Endothelial cell of umbilical vein (primary cell): ENCODE measurements around the gene GMPPA. TPM values are rescaled to one million over a fixed set of nuclear protein-coding genes. Genes with fewer than 3 reads are reported as not detected.

ENCODE experiments used
- BruUV-seq: library from RNA; stranded (reverse); fragments of 400-500 nt; replicated peaks from 2 replicates; lab custom pipeline; 2021; lab: Mats Ljungman, UMichigan
- CTCF ChIA-PET: fragments of 300-600, 350-600 bp; sonication (Branson Sonifier 250); formaldehyde crosslinking; loops from one replicate; lab custom pipeline; 2021; ENCODE audit warnings: antibody characterized with exemption, inconsistent platforms; lab: Charles Lee
- POLR2A ChIA-PET: fragments of 300-600, 350-600 bp; sonication (Branson Sonifier 250); formaldehyde crosslinking; loops from one replicate; lab custom pipeline; 2021; ENCODE audit warnings: antibody characterized with exemption, inconsistent platforms; lab: Charles Lee
- DNase-seq: peaks from one replicate; pipeline ENCODE4 v3.0.0-alpha.2; 2011; ENCODE audit warnings: low read depth, low spot score
- FAIRE-seq: peaks from 2 replicates; lab custom pipeline; 2011; peaks lifted over from hg19 to GRCh38; lab: Jason Lieb, UNC
- H2AFZ ChIP-seq: 2 replicates; pipeline ENCODE4 v1.6.0; 2012; ENCODE audit warnings: low read depth, low read length, control low read depth, inconsistent platforms
- H3K27ac ChIP-seq: 2 replicates; pipeline ENCODE4 v1.5.1; 2011; ENCODE audit warnings: low read depth, mild to moderate bottlenecking, control low read depth, low read length, moderate library complexity; ENCODE audit not compliant: insufficient read depth
- H3K27me3 ChIP-seq, 2 experiments: 2 replicates each; pipeline versions ENCODE4 v1.6.0 to v1.6.1; 2011; ENCODE audit warnings: low read length in 2 of 2, mixed read lengths in 1 of 2; ENCODE audit not compliant: control insufficient read depth in 2 of 2, insufficient read depth in 2 of 2
- H3K36me3 ChIP-seq, 2 experiments: 2 replicates in 1 of 2; 3 replicates in 1 of 2; pipeline ENCODE4 v1.5.1; 2011; ENCODE audit warnings: low read length in 2 of 2, mild to moderate bottlenecking in 1 of 2, moderate library complexity in 1 of 2; ENCODE audit not compliant: control insufficient read depth in 2 of 2, insufficient read depth in 2 of 2; ENCODE audit errors: extremely low read depth in 1 of 2
- H3K4me1 ChIP-seq: 3 replicates; pipeline ENCODE4 v1.5.1; 2011; ENCODE audit warnings: mild to moderate bottlenecking, low read length; ENCODE audit not compliant: control insufficient read depth, insufficient read depth; ENCODE audit errors: extremely low read depth
- H3K4me2 ChIP-seq: 2 replicates; pipeline ENCODE4 v1.6.1; 2011; ENCODE audit warnings: low read length, control low read depth, mixed read lengths; ENCODE audit not compliant: insufficient read depth
- H3K4me3 ChIP-seq, 3 experiments: fragments of 200-600 bp in 1 of 3; sonication (generic), shearing (Covaris generic) in 1 of 3; replicated peaks in 1 of 3; 2 replicates each; pipeline ENCODE4 v1.5.1; 2011 to 2016; ENCODE audit warnings: control low read depth in 3 of 3, low read length in 3 of 3, mild to moderate bottlenecking in 2 of 3, inconsistent platforms in 1 of 3, low read depth in 1 of 3, moderate library complexity in 1 of 3; ENCODE audit not compliant: insufficient read depth in 1 of 3
- H3K79me2 ChIP-seq: 2 replicates; pipeline ENCODE4 v1.6.0; 2012; ENCODE audit warnings: low read length, inconsistent platforms; ENCODE audit not compliant: control insufficient read depth, insufficient read depth
- H3K9ac ChIP-seq: replicated peaks from 2 replicates; pipeline ENCODE3; 2011; ENCODE audit warnings: low read length, control low read depth; ENCODE audit not compliant: insufficient read depth; ENCODE audit errors: extremely low read depth
- H3K9me1 ChIP-seq: replicated peaks from 3 replicates; pipeline ENCODE4 v1.6.0; 2011; ENCODE audit warnings: mild to moderate bottlenecking, low read length; ENCODE audit not compliant: control insufficient read depth, insufficient read depth; ENCODE audit errors: extremely low read depth
- H3K9me3 ChIP-seq: replicated peaks from 2 replicates; pipeline ENCODE4 v1.5.1; 2012; ENCODE audit warnings: low read length, inconsistent platforms; ENCODE audit not compliant: control insufficient read depth, insufficient read depth
- H4K20me1 ChIP-seq: replicated peaks from 2 replicates; pipeline ENCODE3; 2011; ENCODE audit warnings: mild to moderate bottlenecking, low read length; ENCODE audit not compliant: control insufficient read depth, insufficient read depth; ENCODE audit errors: extremely low read depth
- EZH2 ChIP-seq: IDR thresholded peaks from 2 replicates; pipeline ENCODE4 v1.6.1; 2012; ENCODE audit warnings: borderline replicate concordance, low read depth, mild to moderate bottlenecking, moderate library complexity, low read length, inconsistent platforms; ENCODE audit not compliant: severe bottlenecking
- FOS ChIP-seq: IDR thresholded peaks from 2 replicates; pipeline ENCODE4 v1.6.1; 2011; ENCODE audit warnings: mild to moderate bottlenecking, low read length, moderate library complexity, borderline replicate concordance; ENCODE audit not compliant: insufficient read depth
- GATA2 ChIP-seq: IDR thresholded peaks from 2 replicates; pipeline ENCODE4 v1.7.0; 2011; ENCODE audit warnings: low read depth, mild to moderate bottlenecking, moderate library complexity, mixed read lengths, low read length; ENCODE audit not compliant: insufficient read length, insufficient read depth
- JUN ChIP-seq: IDR thresholded peaks from 2 replicates; pipeline ENCODE4 v1.6.1; 2011; ENCODE audit warnings: borderline replicate concordance, low read depth; ENCODE audit not compliant: insufficient read length, insufficient read depth
- MYC ChIP-seq: IDR thresholded peaks from one replicate; pipeline ENCODE4 v1.6.1; 2011; ENCODE audit warnings: mild to moderate bottlenecking, low read depth, low read length
- POLR2A ChIP-seq: IDR thresholded peaks from 2 replicates; pipeline ENCODE4 v1.6.1; 2012; ENCODE audit warnings: low read depth, mild to moderate bottlenecking, control low read depth, low read length
- POLR2AphosphoS5 ChIP-seq: IDR thresholded peaks from 2 replicates; pipeline ENCODE4 v1.6.1; 2012; ENCODE audit warnings: low read depth, mild to moderate bottlenecking, control low read depth, low read length, moderate library complexity; ENCODE audit not compliant: insufficient read depth
- dilution Hi-C: fragments of 300-500 bp; cut with MboI; formaldehyde crosslinking; loops from one replicate; pipeline ENCODE4 v1.15.0; 2019; ENCODE audit warnings: low sequenced_read_pairs; ENCODE audit not compliant: extremely low pct_ligation_motif_present
- intact Hi-C: fragments of 100-400 bp; cut with micrococcal nuclease; formaldehyde crosslinking; loops from one replicate; pipeline ENCODE4 v1.10.0; 2022
- polyA plus RNA-seq, 4 experiments: library from polyadenylated mRNA; depleted of rRNA in 3 of 4; stranded (reverse) in 3 of 4; unstranded in 1 of 4; fragments of >200 nt; gene quantifications; 2 replicates each; pipeline versions ENCODE4 v1.2.1 to v1.2.3, GENCODE V29; 2011 to 2012; ENCODE audit warnings: missing spikeins in 1 of 4
- total RNA-seq: library from RNA; stranded (reverse); gene quantifications from 2 replicates; pipeline ENCODE4 v1.2.3, GENCODE V29; 2021
- TF ChIP-seq, protein P1 (sequence below), 2 donors: IDR thresholded peaks; 1 replicate in 1 of 2; 2 replicates in 1 of 2; pipeline ENCODE4 v1.5.1; 2011; ENCODE audit warnings: low read length in 2 of 2, mild to moderate bottlenecking in 2 of 2, moderate library complexity in 2 of 2, control low read depth in 1 of 2, inconsistent platforms in 1 of 2, low read depth in 1 of 2; ENCODE audit not compliant: insufficient read depth in 1 of 2; ENCODE audit errors: extremely low read depth in 1 of 2
- TF ChIP-seq, protein P2 (sequence below): IDR thresholded peaks from 2 replicates; pipeline ENCODE4 v1.6.1; 2011; ENCODE audit not compliant: insufficient read depth, insufficient read length

The GMPPA gene
- total and polyA plus RNA-seq, 2 donors (not counting 3 experiments of a cell fraction or from before 2014, with no cell fraction given): 39.1 to 104 TPM

DNA sequence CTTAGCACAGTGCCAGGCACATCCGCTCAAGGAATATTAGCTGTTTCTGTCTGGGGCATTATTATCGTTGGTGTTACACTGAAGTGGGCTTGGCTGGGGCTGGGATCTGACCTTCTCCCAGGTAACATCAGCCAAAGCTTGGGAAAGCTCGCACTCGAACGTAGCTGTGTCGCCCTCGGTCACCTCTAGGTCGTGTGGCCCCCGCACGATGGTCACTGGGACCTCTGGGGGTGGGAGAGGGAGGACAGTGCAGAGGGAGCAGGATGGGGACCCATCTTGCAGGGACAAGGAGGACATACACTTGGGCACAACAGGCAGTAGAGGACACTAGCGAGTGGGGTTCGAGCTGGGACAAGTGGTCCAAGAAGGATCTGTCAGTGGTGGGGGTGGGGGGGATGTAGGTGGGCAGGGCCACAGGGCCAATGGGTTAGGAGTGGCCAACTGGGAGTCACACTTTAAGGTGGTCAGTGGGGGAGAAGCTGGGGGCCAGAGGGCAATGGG lies 54.8 kb downstream of the GMPPA start:
- Histone ChIP-seq H3K4me3 (no peak overlapping the region), H4K20me1 (no peaks in the 10 kb centered on the region), H3K4me1 (no peaks in the 10 kb centered on the region), H3K27ac (no peak overlapping the region), H3K9me1 (no peaks in the 10 kb centered on the region), H3K27me3 (peaks cover 19 to 20% of the 10 kb centered on the region in 2 experiments), H3K9me3 (no peaks in the 10 kb centered on the region), H3K4me2 (no peak overlapping the region), H3K9ac (no peak overlapping the region), H3K79me2 (no peaks in the 10 kb centered on the region), H3K36me3 (no peaks in the 10 kb centered on the region), H2AFZ (no peak overlapping the region)
- BruUV-seq: no TSS peak
- dilution Hi-C loops (no loop called here), intact Hi-C loops (no loop called here)
- no peak for DNase-seq
- no peak for FAIRE-seq
- ChIA-PET CTCF (interaction anchor here (1.4 kb wide), 1 partner anchor 24 kb away, joined by 9 read pairs; no protein-coding TSS in a partner anchor), POLR2A (no interaction called here)
- TF ChIP-seq, protein P1, sequence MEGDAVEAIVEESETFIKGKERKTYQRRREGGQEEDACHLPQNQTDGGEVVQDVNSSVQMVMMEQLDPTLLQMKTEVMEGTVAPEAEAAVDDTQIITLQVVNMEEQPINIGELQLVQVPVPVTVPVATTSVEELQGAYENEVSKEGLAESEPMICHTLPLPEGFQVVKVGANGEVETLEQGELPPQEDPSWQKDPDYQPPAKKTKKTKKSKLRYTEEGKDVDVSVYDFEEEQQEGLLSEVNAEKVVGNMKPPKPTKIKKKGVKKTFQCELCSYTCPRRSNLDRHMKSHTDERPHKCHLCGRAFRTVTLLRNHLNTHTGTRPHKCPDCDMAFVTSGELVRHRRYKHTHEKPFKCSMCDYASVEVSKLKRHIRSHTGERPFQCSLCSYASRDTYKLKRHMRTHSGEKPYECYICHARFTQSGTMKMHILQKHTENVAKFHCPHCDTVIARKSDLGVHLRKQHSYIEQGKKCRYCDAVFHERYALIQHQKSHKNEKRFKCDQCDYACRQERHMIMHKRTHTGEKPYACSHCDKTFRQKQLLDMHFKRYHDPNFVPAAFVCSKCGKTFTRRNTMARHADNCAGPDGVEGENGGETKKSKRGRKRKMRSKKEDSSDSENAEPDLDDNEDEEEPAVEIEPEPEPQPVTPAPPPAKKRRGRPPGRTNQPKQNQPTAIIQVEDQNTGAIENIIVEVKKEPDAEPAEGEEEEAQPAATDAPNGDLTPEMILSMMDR (IDR thresholded peaks at IDR 0.05; ENCODE audit: extremely low read depth in 1 of 2, insufficient read depth in 1 of 2, low read depth in 1 of 2, low read length in 2 of 2): no peak
- TF ChIP-seq POLR2A: no peak
- TF ChIP-seq, protein P2, sequence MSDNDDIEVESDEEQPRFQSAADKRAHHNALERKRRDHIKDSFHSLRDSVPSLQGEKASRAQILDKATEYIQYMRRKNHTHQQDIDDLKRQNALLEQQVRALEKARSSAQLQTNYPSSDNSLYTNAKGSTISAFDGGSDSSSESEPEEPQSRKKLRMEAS: no peak
- TF ChIP-seq GATA2: no peak
- TF ChIP-seq MYC: no peak
- no peak for TF ChIP-seq EZH2
- no peak for TF ChIP-seq POLR2AphosphoS5
- no peak for TF ChIP-seq JUN
- TF ChIP-seq FOS: no peak
